Hepatocyte (in vitro differentiated cells): ENCODE results near the gene SEC61B. TPM values are rescaled to one million over a fixed set of nuclear protein-coding genes. Genes with fewer than 3 reads are reported as not detected.

ENCODE experiments used
- DNase-seq: peaks from one replicate; pipeline ENCODE4 v3.0.0-alpha.2; 2016; ENCODE audit warnings: low spot score
- H2AFZ ChIP-seq: fragments of 200-600 bp; sonication (generic); 2 replicates; pipeline ENCODE4 v1.6.0; 2016; ENCODE audit warnings: antibody characterized with exemption, mild to moderate bottlenecking
- H3K27ac ChIP-seq: fragments of 200-600 bp; sonication (generic); 2 replicates; pipeline ENCODE4 v1.5.1; 2016; ENCODE audit warnings: mild to moderate bottlenecking
- H3K27me3 ChIP-seq: fragments of 200-600 bp; sonication (generic); 2 replicates; pipeline ENCODE4 v1.6.1; 2016
- H3K36me3 ChIP-seq: fragments of 200-600 bp; sonication (generic); replicated peaks from 2 replicates; pipeline ENCODE4 v1.5.1; 2016; ENCODE audit warnings: low read depth; ENCODE audit not compliant: insufficient read depth
- H3K4me1 ChIP-seq: fragments of 200-600 bp; sonication (generic); 2 replicates; pipeline ENCODE4 v1.5.1; 2016; ENCODE audit warnings: mild to moderate bottlenecking, moderate library complexity; ENCODE audit not compliant: insufficient read depth
- H3K4me2 ChIP-seq: fragments of 200-600 bp; sonication (generic); 2 replicates; pipeline ENCODE4 v1.6.0; 2016
- H3K4me3 ChIP-seq: fragments of 200-600 bp; sonication (generic); 2 replicates; pipeline ENCODE4 v1.5.1; 2016; ENCODE audit warnings: mild to moderate bottlenecking
- H3K79me2 ChIP-seq: fragments of 200-600 bp; sonication (generic); 2 replicates; pipeline ENCODE4 v1.6.0; 2017; ENCODE audit warnings: mild to moderate bottlenecking
- H3K9me2 ChIP-seq: fragments of 200-600 bp; sonication (generic); replicated peaks from 2 replicates; pipeline ENCODE4 v1.6.0; 2017; ENCODE audit warnings: mild to moderate bottlenecking; ENCODE audit not compliant: insufficient read depth
- H3K9me3 ChIP-seq: fragments of 200-600 bp; sonication (generic); 2 replicates; pipeline ENCODE4 v1.5.1; 2016; ENCODE audit warnings: low read depth, mild to moderate bottlenecking
- H4K20me1 ChIP-seq: fragments of 200-600 bp; sonication (generic); 2 replicates; pipeline ENCODE4 v1.6.0; 2016; ENCODE audit warnings: mild to moderate bottlenecking; ENCODE audit not compliant: insufficient read depth, poor library complexity, severe bottlenecking
- EZH2 ChIP-seq: fragments of 200-600 bp; sonication (generic); IDR thresholded peaks from 2 replicates; pipeline ENCODE4 v1.6.1; 2016; ENCODE audit warnings: antibody characterized with exemption, mild to moderate bottlenecking, borderline replicate concordance
- EZH2phosphoT487 ChIP-seq: fragments of 200-600 bp; sonication (generic); IDR thresholded peaks from one replicate; pipeline ENCODE4 v1.6.1; 2018; ENCODE audit warnings: antibody characterized with exemption, mild to moderate bottlenecking, low read depth, moderate library complexity; ENCODE audit not compliant: unreplicated experiment, severe bottlenecking
- WGBS: methylation state at CpG from one replicate; pipeline ENCODE4 v1.1.6; 2016; ENCODE audit warnings: low lambda C conversion rate; ENCODE audit errors: missing lambda C conversion rate; 5-methylcytosine and 5-hydroxymethylcytosine counted together
- polyA plus RNA-seq: library from polyadenylated mRNA; unstranded; fragments of >200 nt; fragmentation: Nextera tagmentation; extraction: Ambion mirVana; gene quantifications from 2 replicates; pipeline ENCODE4 v1.2.1, GENCODE V29; 2016
- total RNA-seq: library from RNA; depleted of rRNA; stranded (reverse); fragments of >200 nt; gene quantifications from 2 replicates; pipeline ENCODE4 v1.2.3, GENCODE V29; 2014
- TF ChIP-seq, protein P1 (sequence below): fragments of 200-600 bp; sonication (generic); IDR thresholded peaks from 2 replicates; pipeline ENCODE4 v1.5.1; 2016; ENCODE audit warnings: antibody characterized with exemption, mild to moderate bottlenecking; ENCODE audit not compliant: poor library complexity

The SEC61B gene
- total and polyA plus RNA-seq, 2 experiments from 2014 or later: 145 to 365 TPM

DNA sequence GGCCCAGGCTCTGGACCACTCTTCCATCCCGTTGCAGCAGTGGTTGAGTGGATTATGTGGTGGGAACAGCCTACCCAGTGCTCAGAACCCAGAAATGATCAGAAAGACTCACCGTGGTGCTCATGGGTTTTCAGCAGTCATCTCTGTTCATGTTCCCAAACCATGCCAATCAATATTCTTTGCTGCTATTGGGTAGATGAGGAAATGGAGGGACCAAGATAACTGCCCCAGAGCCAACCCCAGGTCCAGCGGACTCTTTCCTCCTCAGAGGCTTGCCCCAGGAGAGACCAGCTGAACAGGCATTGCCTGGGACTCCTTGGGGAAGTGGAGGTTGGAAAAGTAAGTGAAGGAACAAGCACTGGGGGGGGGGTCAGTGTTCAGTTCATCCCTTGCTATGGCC, 38.5 kb upstream of the SEC61B start:
- Histone ChIP-seq H3K27ac (no peak overlapping the region), H3K36me3 (no peaks in the 10 kb centered on the region), H3K4me3 (no peak overlapping the region), H3K4me2 (no peak overlapping the region), H4K20me1 (no peaks in the 10 kb centered on the region), H3K27me3 (peaks cover 3% of the 10 kb centered on the region), H3K79me2 (no peaks in the 10 kb centered on the region), H2AFZ (no peak overlapping the region), H3K9me2 (no peaks in the 10 kb centered on the region), H3K4me1 (peaks cover 5% of the 10 kb centered on the region), H3K9me3 (no peaks in the 10 kb centered on the region)
- DNase-seq: no peak
- WGBS: 79% methylated on average over 3 of the region's 3 CpGs
- TF ChIP-seq EZH2: no peak
- TF ChIP-seq, protein P1, sequence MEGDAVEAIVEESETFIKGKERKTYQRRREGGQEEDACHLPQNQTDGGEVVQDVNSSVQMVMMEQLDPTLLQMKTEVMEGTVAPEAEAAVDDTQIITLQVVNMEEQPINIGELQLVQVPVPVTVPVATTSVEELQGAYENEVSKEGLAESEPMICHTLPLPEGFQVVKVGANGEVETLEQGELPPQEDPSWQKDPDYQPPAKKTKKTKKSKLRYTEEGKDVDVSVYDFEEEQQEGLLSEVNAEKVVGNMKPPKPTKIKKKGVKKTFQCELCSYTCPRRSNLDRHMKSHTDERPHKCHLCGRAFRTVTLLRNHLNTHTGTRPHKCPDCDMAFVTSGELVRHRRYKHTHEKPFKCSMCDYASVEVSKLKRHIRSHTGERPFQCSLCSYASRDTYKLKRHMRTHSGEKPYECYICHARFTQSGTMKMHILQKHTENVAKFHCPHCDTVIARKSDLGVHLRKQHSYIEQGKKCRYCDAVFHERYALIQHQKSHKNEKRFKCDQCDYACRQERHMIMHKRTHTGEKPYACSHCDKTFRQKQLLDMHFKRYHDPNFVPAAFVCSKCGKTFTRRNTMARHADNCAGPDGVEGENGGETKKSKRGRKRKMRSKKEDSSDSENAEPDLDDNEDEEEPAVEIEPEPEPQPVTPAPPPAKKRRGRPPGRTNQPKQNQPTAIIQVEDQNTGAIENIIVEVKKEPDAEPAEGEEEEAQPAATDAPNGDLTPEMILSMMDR: no peak
- no peak for TF ChIP-seq EZH2phosphoT487

DNA sequence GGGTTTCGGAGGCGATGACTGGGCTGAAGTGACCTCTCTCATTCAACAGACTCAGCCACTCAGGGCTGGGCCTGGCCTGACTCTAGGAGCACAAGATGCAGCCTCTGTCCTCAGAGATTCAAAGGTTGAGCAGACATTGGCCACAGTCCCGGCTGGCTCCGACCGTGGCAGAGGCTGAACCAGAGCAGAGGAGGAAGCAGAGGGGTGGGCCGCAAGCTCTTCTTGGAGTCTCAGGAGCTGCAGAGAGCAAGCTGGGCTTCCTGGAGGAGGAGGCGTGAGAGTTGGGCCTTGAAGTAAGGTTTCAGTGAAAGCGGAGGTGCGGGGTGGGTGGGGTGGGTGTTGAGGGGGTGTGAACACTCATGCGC, 38.0 kb upstream of the SEC61B start:
- no peak overlapping the region for H2AFZ ChIP-seq
- H3K27ac ChIP-seq: no peak overlapping the region
- DNase-seq: no peak

DNA sequence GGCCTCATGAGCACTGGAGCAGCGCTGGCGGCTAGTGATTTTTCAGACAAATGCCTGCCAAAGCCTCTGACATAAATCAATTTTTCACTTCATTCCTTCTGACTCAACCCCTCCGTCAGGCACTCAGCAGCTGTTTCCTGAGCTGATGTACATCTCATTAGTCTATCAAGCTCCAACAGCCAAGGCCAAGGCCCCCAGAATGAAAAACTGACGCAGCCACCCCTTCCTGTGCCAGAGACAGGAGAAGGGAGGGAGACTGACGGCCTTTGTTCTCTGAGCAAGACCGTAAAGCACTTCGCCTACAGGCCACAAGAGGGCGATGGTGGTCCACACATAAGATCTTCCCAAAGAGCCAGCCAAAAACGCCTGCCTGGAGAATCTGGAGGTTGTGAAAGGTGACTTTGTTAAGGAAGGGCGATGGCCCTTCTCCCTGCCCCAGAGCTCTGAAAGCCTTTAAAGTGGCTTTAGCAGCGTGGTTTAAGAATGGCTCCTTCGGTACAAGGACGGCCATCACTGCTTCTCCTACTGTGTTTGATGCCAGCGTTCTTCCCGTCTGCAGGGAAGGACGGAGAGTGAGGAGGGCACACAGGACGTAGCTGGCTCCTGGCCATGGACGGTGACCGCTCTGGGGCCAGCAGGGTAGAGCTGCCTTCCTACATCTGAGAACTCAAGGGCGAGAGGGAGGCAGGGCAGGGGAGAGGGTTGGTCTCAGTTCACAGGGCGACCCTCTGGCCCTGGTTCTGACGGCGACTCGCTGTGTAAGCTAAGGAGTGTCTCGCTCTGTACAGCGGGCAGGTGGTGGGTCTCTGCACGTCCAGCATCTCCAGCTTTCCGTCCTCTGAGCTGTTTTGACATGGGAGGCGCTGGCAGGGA, 37.4 kb upstream of the SEC61B start:
- H3K4me2 ChIP-seq: no peak overlapping the region
- 56% methylated on average over 27 of the region's 29 CpGs for WGBS

More for the DNA sequence above, 38.0 kb upstream of the SEC61B start:
- no peaks in the 10 kb centered on the region for H4K20me1 ChIP-seq
- TF ChIP-seq, protein P1: no peak
- no peak for TF ChIP-seq EZH2
- no peak for TF ChIP-seq EZH2phosphoT487
- peaks cover 5% of the 10 kb centered on the region for H3K4me1 ChIP-seq
- H3K9me2 ChIP-seq: no peaks in the 10 kb centered on the region
- 84% methylated on average over 7 of the region's 10 CpGs for WGBS
- no peak overlapping the region for H3K4me2 ChIP-seq
- H3K9me3 ChIP-seq: no peaks in the 10 kb centered on the region
- H3K36me3 ChIP-seq: no peaks in the 10 kb centered on the region
- H3K79me2 ChIP-seq: no peaks in the 10 kb centered on the region
- H3K4me3 ChIP-seq: no peak overlapping the region
- peaks cover 8% of the 10 kb centered on the region for H3K27me3 ChIP-seq

More for the DNA sequence above, 37.4 kb upstream of the SEC61B start:
- Histone ChIP-seq H3K9me3 (no peaks in the 10 kb centered on the region), H3K9me2 (no peaks in the 10 kb centered on the region), H3K4me1 (peaks cover 5% of the 10 kb centered on the region), H2AFZ (peak overlapping the region; percentile 18), H3K4me3 (no peak overlapping the region), H3K27me3 (peaks cover 8% of the 10 kb centered on the region), H4K20me1 (no peaks in the 10 kb centered on the region), H3K36me3 (no peaks in the 10 kb centered on the region), H3K27ac (no peak overlapping the region), H3K79me2 (no peaks in the 10 kb centered on the region)
- TF ChIP-seq EZH2phosphoT487 (no peak), EZH2 (no peak)
- TF ChIP-seq, protein P1: peak; percentile 96
- DNase-seq: peak; percentile 92
